H9 (cell line): ENCODE results near the gene RALGAPB. TPM values are rescaled to one million over a fixed set of nuclear protein-coding genes. Genes with fewer than 3 reads are reported as not detected.

Experiments
- DNase-seq: peaks from one replicate; pipeline ENCODE4 v3.0.0-alpha.2; 2017
- H2AFZ ChIP-seq: one replicate; pipeline ENCODE4 v1.6.1; 2013; ENCODE audit warnings: mild to moderate bottlenecking, low read length, control low read depth, moderate library complexity
- H2AK5ac ChIP-seq: 2 replicates; pipeline ENCODE4 v1.6.1; 2013; ENCODE audit warnings: low read length, control low read depth, mixed read lengths; ENCODE audit not compliant: insufficient read length
- H2BK120ac ChIP-seq: one replicate; pipeline ENCODE4 v1.6.1; 2013; ENCODE audit warnings: low read depth, mild to moderate bottlenecking, low read length, control low read depth, inconsistent platforms; ENCODE audit not compliant: poor library complexity, severe bottlenecking
- H2BK12ac ChIP-seq: 2 replicates; pipeline ENCODE4 v1.6.1; 2013; ENCODE audit warnings: low read length, control low read depth, mixed read lengths, low read depth; ENCODE audit not compliant: insufficient read length
- H2BK15ac ChIP-seq: 2 replicates; pipeline ENCODE4 v1.6.1; 2013; ENCODE audit warnings: low read depth, low read length, control low read depth
- H2BK20ac ChIP-seq: one replicate; pipeline ENCODE4 v1.6.1; 2013; ENCODE audit warnings: low read depth, mild to moderate bottlenecking, low read length, control low read depth, inconsistent platforms; ENCODE audit not compliant: poor library complexity, severe bottlenecking
- H2BK5ac ChIP-seq: 2 replicates; pipeline ENCODE4 v1.6.1; 2013; ENCODE audit warnings: low read length, control low read depth, mixed read lengths; ENCODE audit not compliant: insufficient read length
- H3K14ac ChIP-seq: 2 replicates; pipeline ENCODE4 v1.6.1; 2013; ENCODE audit warnings: low read length, control low read depth; ENCODE audit not compliant: insufficient read depth
- H3K18ac ChIP-seq: 2 replicates; pipeline ENCODE4 v1.6.1; 2013; ENCODE audit warnings: low read depth, mild to moderate bottlenecking, mixed read lengths, low read length, control low read depth; ENCODE audit not compliant: insufficient read length
- H3K23ac ChIP-seq: 2 replicates; pipeline ENCODE4 v1.6.1; 2013; ENCODE audit warnings: low read length, control low read depth, mixed read lengths, low read depth; ENCODE audit not compliant: insufficient read length
- H3K23me2 ChIP-seq: 2 replicates; pipeline ENCODE4 v1.6.1; 2013; ENCODE audit warnings: low read depth, mild to moderate bottlenecking, mixed read lengths, low read length, control low read depth; ENCODE audit not compliant: insufficient read length, poor library complexity, severe bottlenecking
- H3K27ac ChIP-seq: 2 replicates; pipeline ENCODE4 v1.5.1; 2013; ENCODE audit warnings: low read length, control low read depth, mixed read lengths, low read depth; ENCODE audit not compliant: insufficient read length
- H3K27me3 ChIP-seq: 2 replicates; pipeline ENCODE4 v1.6.1; 2013; ENCODE audit warnings: low read length, control low read depth, inconsistent platforms; ENCODE audit not compliant: insufficient read depth
- H3K4ac ChIP-seq: 2 replicates; pipeline ENCODE4 v1.6.1; 2013; ENCODE audit warnings: low read depth, mild to moderate bottlenecking, control low read depth, inconsistent platforms, low read length, moderate library complexity
- H3K4me1 ChIP-seq: 2 replicates; pipeline ENCODE4 v1.6.1; 2013; ENCODE audit warnings: low read length, control low read depth, inconsistent platforms; ENCODE audit not compliant: insufficient read depth
- H3K4me2 ChIP-seq: 2 replicates; pipeline ENCODE4 v1.6.1; 2013; ENCODE audit warnings: low read length, control low read depth, mixed read lengths; ENCODE audit not compliant: insufficient read length, insufficient read depth
- H3K56ac ChIP-seq: 2 replicates; pipeline ENCODE4 v1.6.1; 2013; ENCODE audit warnings: low read depth, mild to moderate bottlenecking, mixed read lengths, low read length, control low read depth; ENCODE audit not compliant: insufficient read length
- H3K79me1 ChIP-seq: 2 replicates; pipeline ENCODE4 v1.6.1; 2013; ENCODE audit warnings: low read depth, mild to moderate bottlenecking, moderate library complexity, low read length, control low read depth, inconsistent platforms; ENCODE audit not compliant: insufficient read depth, poor library complexity, severe bottlenecking
- H3K79me2 ChIP-seq: 2 replicates; pipeline ENCODE4 v1.6.1; 2013; ENCODE audit warnings: low read length, control low read depth, inconsistent platforms; ENCODE audit not compliant: insufficient read depth
- H3K9ac ChIP-seq: 2 replicates; pipeline ENCODE4 v1.6.1; 2013; ENCODE audit warnings: low read length, control low read depth, mixed read lengths; ENCODE audit not compliant: insufficient read length; ENCODE audit errors: extremely low read depth
- H3K9me3 ChIP-seq: one replicate; pipeline ENCODE4 v1.6.1; 2013; ENCODE audit warnings: low read depth, low read length, inconsistent platforms; ENCODE audit not compliant: control insufficient read depth
- H3T11ph ChIP-seq: one replicate; pipeline ENCODE4 v1.6.1; 2013; ENCODE audit warnings: mild to moderate bottlenecking, low read length, control low read depth, inconsistent platforms
- H4K20me1 ChIP-seq: one replicate; pipeline ENCODE4 v1.6.1; 2013; ENCODE audit not compliant: control insufficient read depth, insufficient read length, insufficient read depth
- H4K5ac ChIP-seq: 2 replicates; pipeline ENCODE4 v1.6.1; 2013; ENCODE audit warnings: low read depth, mild to moderate bottlenecking, mixed read lengths, low read length, control low read depth; ENCODE audit not compliant: insufficient read length
- H4K8ac ChIP-seq: replicated peaks from 2 replicates; pipeline ENCODE4 v1.6.1; 2013; ENCODE audit warnings: low read length, control low read depth, mixed read lengths, low read depth; ENCODE audit not compliant: insufficient read length
- H4K91ac ChIP-seq: 2 replicates; pipeline ENCODE4 v1.6.1; 2013; ENCODE audit warnings: low read depth, mild to moderate bottlenecking, moderate library complexity, mixed read lengths, low read length, control low read depth; ENCODE audit not compliant: insufficient read length
- H3K27ac Mint-ChIP-seq, 3 experiments: 2 replicates in 2 of 3; 3 replicates in 1 of 3; pipeline ENCODE4 v1.8.0; 2020 to 2021; ENCODE audit warnings: mixed read lengths in 3 of 3, mild to moderate bottlenecking in 1 of 3, moderate library complexity in 1 of 3
- H3K27me3 Mint-ChIP-seq: 2 replicates; pipeline ENCODE4 v1.8.0; 2021; ENCODE audit warnings: low read depth, mild to moderate bottlenecking, moderate library complexity, mixed read lengths
- H3K36me3 Mint-ChIP-seq, 3 experiments: 2 replicates in 2 of 3; 3 replicates in 1 of 3; pipeline ENCODE4 v1.8.0; 2020 to 2021; ENCODE audit warnings: low read depth in 3 of 3, mixed read lengths in 3 of 3; ENCODE audit not compliant: insufficient read depth in 1 of 3
- H3K4me1 Mint-ChIP-seq, 2 experiments: 2 replicates each; pipeline ENCODE4 v1.8.0; 2020; ENCODE audit warnings: mixed read lengths in 2 of 2
- H3K4me3 Mint-ChIP-seq, 2 experiments: 2 replicates in 1 of 2; 3 replicates in 1 of 2; pipeline ENCODE4 v1.8.0; 2020 to 2021; ENCODE audit warnings: mild to moderate bottlenecking in 2 of 2, mixed read lengths in 2 of 2, moderate library complexity in 1 of 2
- H3K9me3 Mint-ChIP-seq, 2 experiments: 2 replicates in 1 of 2; 3 replicates in 1 of 2; pipeline ENCODE4 v1.8.0; 2020; ENCODE audit warnings: mild to moderate bottlenecking in 2 of 2, mixed read lengths in 2 of 2, moderate library complexity in 1 of 2
- CTCF ChIP-seq: fragments of 200-600 bp; sonication (generic); conservative IDR thresholded peaks from 3 replicates; pipeline ENCODE4 v1.8.0; 2021; ENCODE audit warnings: antibody characterized with exemption, mild to moderate bottlenecking
- WGBS: extraction: QIAGEN DNeasy Blood & Tissue Kit; methylation state at CpG from one replicate; pipeline ENCODE4 v1.1.7; 2013; ENCODE audit warnings: missing lambda C conversion rate, low lambda C conversion rate, mixed read lengths; ENCODE audit not compliant: insufficient read length; ENCODE audit errors: extremely low coverage; 5-methylcytosine and 5-hydroxymethylcytosine counted together
- total RNA-seq: library from RNA; stranded (reverse); gene quantifications from 2 replicates; pipeline ENCODE4 v1.2.1, GENCODE V29; 2021

RALGAPB gene
- total RNA-seq, 1 experiment from 2014 or later, result 28.5 TPM

- no CpG with 5 or more reads among the region's 3 CpGs for WGBS
These were observed 23.6 kb upstream of the RALGAPB start for GRCh38 chr20:38449046-38449445.

More at GRCh38 chr20:38449046-38449445, 23.6 kb upstream of the RALGAPB start:
- Histone ChIP-seq H3K79me1 (peaks cover 2% of the 10 kb centered on the region), H3K23me2 (peaks cover 9% of the 10 kb centered on the region), H4K8ac (no peak overlapping the region), H3K18ac (no peak overlapping the region), H2BK120ac (no peak overlapping the region), H2BK12ac (no peak overlapping the region), H3K79me2 (no peaks in the 10 kb centered on the region; the same call in 1 of the 2 replicates), H3T11ph (no peak overlapping the region), H4K20me1 (no peaks in the 10 kb centered on the region), H3K4ac (no peak overlapping the region), H3K4me1 (no peaks in the 10 kb centered on the region), H3K23ac (no peak overlapping the region), H3K27ac (no peak overlapping the region), H2AK5ac (no peak overlapping the region), H3K14ac (no peak overlapping the region), H2BK15ac (no peak overlapping the region), H3K9ac (no peak overlapping the region), H2BK20ac (no peak overlapping the region), H3K56ac (no peak overlapping the region), H2AFZ (no peak overlapping the region), H4K5ac (no peak overlapping the region), H3K4me2 (no peak overlapping the region), H4K91ac (no peak overlapping the region), H2BK5ac (no peak overlapping the region), H3K9me3 (no peaks in the 10 kb centered on the region), H3K27me3 (no peaks in the 10 kb centered on the region)
- Mint-ChIP-seq H3K27me3 (no peaks in the 10 kb centered on the region; the same call in 1 of the 2 replicates), H3K4me3 (no peak overlapping the region), H3K36me3 (peaks cover 20 to 34% (median 30%) of the 10 kb centered on the region in 3 experiments; a peak in 6 of 7 replicates), H3K4me1 (peaks cover 10 to 16% of the 10 kb centered on the region in 2 experiments), H3K9me3 (no peaks in the 10 kb centered on the region), H3K27ac (no peak overlapping the region)
- no peak for TF ChIP-seq CTCF
- DNase-seq, result no peak
